A549 (cell line): ENCODE results near the gene LDLRAD4. TPM values are rescaled to one million over a fixed set of nuclear protein-coding genes. Genes with fewer than 3 reads are reported as not detected.

Experiments used
- ATAC-seq, 2 experiments: fragments of 200-7000 bp in 1 of 2; fragments of >200 bp in 1 of 2; cut with Nextera tagmentation in 1 of 2; cut with Tn5 transposase in 1 of 2; 3 replicates each; pipeline versions ENCODE4 v1.8.0 to v1.9.1; 2018 to 2020; ENCODE audit warnings: mild to moderate bottlenecking in 1 of 2, moderate library complexity in 1 of 2
- CTCF ChIA-PET: fragments of 300-600 bp; sonication (Branson Sonifier 250); formaldehyde crosslinking; extraction: SDS; loops from one replicate; lab custom pipeline; 2021; ENCODE audit warnings: antibody characterized with exemption, inconsistent platforms; lab: Yijun Ruan, JAX
- POLR2A ChIA-PET: fragments of 350-600 bp; formaldehyde crosslinking; extraction: SDS; loops from one replicate; lab custom pipeline; 2021; ENCODE audit warnings: antibody characterized with exemption, inconsistent platforms; lab: Yijun Ruan, JAX
- DNase-seq, 2 experiments: peaks; one replicate each; pipeline versions ENCODE4 v3.0.0 to v3.0.0-alpha.2; 2011 to 2016; ENCODE audit warnings: low read depth in 1 of 2, low spot score in 1 of 2
- FAIRE-seq: peaks from 2 replicates; lab custom pipeline; 2011; peaks lifted over from hg19 to GRCh38; lab: Jason Lieb, UNC
- H3K27ac ChIP-seq, 2 experiments: fragments of >200 bp; sonication (Bioruptor Twin); formaldehyde crosslinking; 3 replicates each; pipeline ENCODE4 v1.5.1; 2016 to 2017
- H3K4me1 ChIP-seq: fragments of >200 bp; sonication (Bioruptor Twin); formaldehyde crosslinking; 3 replicates; pipeline ENCODE4 v1.6.1; 2016
- H3K4me2 ChIP-seq: fragments of >200 bp; sonication (Bioruptor Twin); formaldehyde crosslinking; 3 replicates; pipeline ENCODE4 v1.6.1; 2016
- H3K4me3 ChIP-seq: fragments of >200 bp; sonication (Bioruptor Twin); formaldehyde crosslinking; 3 replicates; pipeline ENCODE4 v1.5.1; 2016
- H3K9me3 ChIP-seq: fragments of >200 bp; sonication (Bioruptor Twin); formaldehyde crosslinking; 3 replicates; pipeline ENCODE4 v1.6.1; 2016
- ATOH8 ChIP-seq: fragments of 250-450 bp; sonication (Bioruptor Pico); IDR thresholded peaks from 2 replicates; pipeline ENCODE4 v1.5.0; 2020; ENCODE audit warnings: low read depth, mild to moderate bottlenecking, moderate library complexity
- BHLHE40 ChIP-seq: IDR thresholded peaks from 2 replicates; pipeline ENCODE4 v1.6.1; 2012; ENCODE audit warnings: low read depth, low read length, inconsistent platforms
- CBX8 ChIP-seq: fragments of 200-600 bp; sonication (generic); IDR thresholded peaks from 2 replicates; pipeline ENCODE4 v1.6.1; 2016
- CHD2 ChIP-seq: fragments of 150-350 bp; IDR thresholded peaks from 2 replicates; pipeline ENCODE4 v1.6.1; 2014; ENCODE audit warnings: low read length; ENCODE audit not compliant: partially characterized antibody
- E2F6 ChIP-seq: IDR thresholded peaks from 2 replicates; pipeline ENCODE4 v1.6.1; 2012; ENCODE audit warnings: low read depth, borderline replicate concordance
- ESRRA ChIP-seq: fragments of 150-350 bp; IDR thresholded peaks from 2 replicates; pipeline ENCODE4 v1.6.1; 2014; ENCODE audit warnings: mild to moderate bottlenecking, low read length, borderline replicate concordance
- FOSL2 ChIP-seq, 2 experiments: fragments of 450-650 bp in 1 of 2; fragments of >200 bp in 1 of 2; sonication (Bioruptor Twin) in 1 of 2; formaldehyde crosslinking; IDR thresholded peaks; 2 replicates each; pipeline versions ENCODE4 v1.5.0 to v1.6.1; 2016 to 2020; ENCODE audit warnings: mild to moderate bottlenecking in 1 of 2, moderate library complexity in 1 of 2
- GATA3 ChIP-seq: IDR thresholded peaks from 2 replicates; pipeline ENCODE4 v1.6.1; 2012; ENCODE audit warnings: borderline replicate concordance
- HES2 ChIP-seq: fragments of >200 bp; sonication (Bioruptor Twin); formaldehyde crosslinking; IDR thresholded peaks from 2 replicates; pipeline ENCODE4 v1.6.1; 2016
- HOXB5 ChIP-seq: fragments of 250-450 bp; sonication (Bioruptor Pico); IDR thresholded peaks from 2 replicates; pipeline ENCODE4 v1.5.0; 2020; ENCODE audit warnings: mild to moderate bottlenecking, moderate library complexity
- JUN ChIP-seq, 2 experiments: fragments of >200 bp; sonication (Bioruptor Twin); formaldehyde crosslinking; IDR thresholded peaks; 2 replicates in 1 of 2; 3 replicates in 1 of 2; pipeline ENCODE4 v1.6.1; 2016 to 2017
- KDM5A ChIP-seq: fragments of 200-600 bp; sonication (generic); IDR thresholded peaks from 2 replicates; pipeline ENCODE4 v1.6.1; 2016; ENCODE audit warnings: antibody characterized with exemption, mild to moderate bottlenecking
- NPAS2 ChIP-seq: fragments of 250-450 bp; sonication (Bioruptor Pico); IDR thresholded peaks from 2 replicates; pipeline ENCODE4 v1.8.0; 2022; ENCODE audit warnings: mild to moderate bottlenecking, moderate library complexity, borderline replicate concordance
- RAD21 ChIP-seq, 2 experiments: fragments of >200 bp in 1 of 2; sonication (Bioruptor Twin) in 1 of 2; formaldehyde crosslinking in 1 of 2; IDR thresholded peaks in 1 of 2; conservative IDR thresholded peaks in 1 of 2; 2 replicates in 1 of 2; 3 replicates in 1 of 2; pipeline ENCODE4 v1.6.1; 2012 to 2018; ENCODE audit warnings: inconsistent platforms in 1 of 2
- RARB ChIP-seq: fragments of 250-450 bp; sonication (Bioruptor Pico); IDR thresholded peaks from 2 replicates; pipeline ENCODE4 v1.8.0; 2021; ENCODE audit warnings: mild to moderate bottlenecking, moderate library complexity
- REST ChIP-seq: fragments of 200-600 bp; sonication (generic); IDR thresholded peaks from 2 replicates; pipeline ENCODE4 v1.6.1; 2016; ENCODE audit warnings: antibody characterized with exemption, mild to moderate bottlenecking, moderate library complexity
- SMC3 ChIP-seq: fragments of >200 bp; sonication (Bioruptor Twin); formaldehyde crosslinking; IDR thresholded peaks from 3 replicates; pipeline ENCODE4 v1.6.1; 2018; ENCODE audit warnings: inconsistent platforms
- TP53 ChIP-seq: fragments of 250-450 bp; sonication (Bioruptor Pico); IDR thresholded peaks from 2 replicates; pipeline ENCODE4 v1.5.0; 2021; ENCODE audit warnings: mild to moderate bottlenecking, moderate library complexity
- ZC3H11A ChIP-seq: fragments of 450-650 bp; IDR thresholded peaks from 2 replicates; pipeline ENCODE4 v1.6.1; 2014; ENCODE audit warnings: antibody characterized with exemption, mild to moderate bottlenecking
- ZFP36 ChIP-seq: fragments of 450-650 bp; IDR thresholded peaks from 2 replicates; pipeline ENCODE4 v1.6.1; 2014; ENCODE audit warnings: borderline replicate concordance; ENCODE audit not compliant: partially characterized antibody
- WGBS: methylation state at CpG from one replicate; pipeline ENCODE4 v1.1.6; 2017; ENCODE audit errors: missing lambda C conversion rate; 5-methylcytosine and 5-hydroxymethylcytosine counted together
- polyA plus RNA-seq, 4 experiments: library from polyadenylated mRNA; depleted of rRNA in 3 of 4; stranded (reverse); fragments of >200 nt; fragmentation: RNase III in 1 of 4; extraction: RNeasy Plus Mini Kit Qiagen cat#74134 plus additional on column Dnase treatment in 1 of 4; gene quantifications; 2 replicates in 3 of 4; 3 replicates in 1 of 4; pipeline ENCODE4 v1.2.3, GENCODE V29; 2011 to 2017
- TF ChIP-seq, protein P1 (sequence below): fragments of >200 bp; sonication (Bioruptor Twin); formaldehyde crosslinking; IDR thresholded peaks from 3 replicates; pipeline ENCODE4 v1.6.1; 2016
- TF ChIP-seq, protein P2 (sequence below): fragments of 150-350 bp; IDR thresholded peaks from 2 replicates; pipeline ENCODE4 v1.6.1; 2014; ENCODE audit warnings: low read depth, mild to moderate bottlenecking, low read length

Gene LDLRAD4
- polyA plus RNA-seq, 2 of the 4 experiments (the other 2 are of a cell fraction) = 5.2 to 7.6 TPM

GRCh38 chr18:13624563-13625237 is 406.1 kb downstream of the LDLRAD4 start:
- CTCF ChIA-PET = no interaction called here
- no peak for ATAC-seq

DNA sequence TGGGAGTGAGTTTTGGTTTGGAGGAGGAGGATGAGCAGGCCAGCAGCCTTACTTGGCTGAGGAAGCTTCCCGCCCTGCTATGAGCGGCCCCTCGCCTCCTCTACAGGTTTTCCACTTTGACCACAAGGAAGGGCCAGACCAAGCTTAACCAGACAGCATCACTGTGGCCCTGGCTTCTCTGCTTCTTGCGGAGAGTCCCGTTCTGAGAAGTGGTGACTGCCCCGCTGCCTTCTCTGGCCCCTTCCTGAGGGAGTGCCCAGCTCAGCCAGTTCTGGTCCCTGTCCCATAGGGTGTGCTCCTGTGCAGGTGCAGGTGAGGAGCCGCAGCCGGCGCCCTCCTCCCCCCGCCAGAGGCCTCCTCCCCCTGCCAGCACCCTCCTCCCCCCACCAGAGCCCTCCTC is 406.8 kb downstream of the LDLRAD4 start:
- H3K4me2 ChIP-seq = no peak overlapping the region
- H3K4me1 ChIP-seq = peaks cover 5% of the 10 kb centered on the region; the same call in 1 of the 3 replicates
- no peak overlapping the region for H3K4me3 ChIP-seq
- H3K27ac ChIP-seq = no peak overlapping the region
- ATAC-seq (no peak), FAIRE-seq (no peak), DNase-seq (no peak)
- no peaks in the 10 kb centered on the region for H3K9me3 ChIP-seq
- ChIA-PET POLR2A (no interaction called here), CTCF (interaction anchor here (1.8 kb wide), 1 partner anchor 409 kb away, joined by 6 read pairs; no protein-coding TSS in a partner anchor)
- 87% methylated on average over 6 of the region's 10 CpGs for WGBS
- no peak for TF ChIP-seq CBX8
- no peak for TF ChIP-seq RARB (CRISPR knock-in tag)
- TF ChIP-seq, protein P1, sequence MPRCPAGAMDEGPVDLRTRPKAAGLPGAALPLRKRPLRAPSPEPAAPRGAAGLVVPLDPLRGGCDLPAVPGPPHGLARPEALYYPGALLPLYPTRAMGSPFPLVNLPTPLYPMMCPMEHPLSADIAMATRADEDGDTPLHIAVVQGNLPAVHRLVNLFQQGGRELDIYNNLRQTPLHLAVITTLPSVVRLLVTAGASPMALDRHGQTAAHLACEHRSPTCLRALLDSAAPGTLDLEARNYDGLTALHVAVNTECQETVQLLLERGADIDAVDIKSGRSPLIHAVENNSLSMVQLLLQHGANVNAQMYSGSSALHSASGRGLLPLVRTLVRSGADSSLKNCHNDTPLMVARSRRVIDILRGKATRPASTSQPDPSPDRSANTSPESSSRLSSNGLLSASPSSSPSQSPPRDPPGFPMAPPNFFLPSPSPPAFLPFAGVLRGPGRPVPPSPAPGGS = no peak
- no peak for TF ChIP-seq BHLHE40
- no peak for TF ChIP-seq NPAS2 (CRISPR knock-in tag)
- no peak for TF ChIP-seq RAD21 (conservative IDR thresholded peaks at IDR 0.05 in 1 of 2, IDR thresholded peaks at IDR 0.05 in 1 of 2)
- no peak for TF ChIP-seq KDM5A
- TF ChIP-seq ZFP36 = no peak
- TF ChIP-seq JUN (IDR thresholded peaks at IDR 0.05) = no peak
- no peak for TF ChIP-seq SMC3
- no peak for TF ChIP-seq TP53 (CRISPR knock-in tag)
- no peak for TF ChIP-seq CHD2
- TF ChIP-seq FOSL2 (IDR thresholded peaks at IDR 0.05) = no peak
- no peak for TF ChIP-seq FOSL2 (CRISPR knock-in tag; IDR thresholded peaks at IDR 0.05)

More at GRCh38 chr18:13624563-13625237, 406.1 kb downstream of the LDLRAD4 start:
- Histone ChIP-seq H3K4me1 (peaks cover 2% of the 10 kb centered on the region; the same call in 1 of the 3 replicates), H3K27ac (no peak overlapping the region), H3K4me2 (no peak overlapping the region), H3K9me3 (no peaks in the 10 kb centered on the region), H3K4me3 (no peak overlapping the region)
- POLR2A ChIA-PET = no interaction called here
- WGBS = 85% methylated on average over 5 of the region's 11 CpGs
- no peak for DNase-seq
- FAIRE-seq = no peak
- TF ChIP-seq ESRRA (no peak), REST (no peak), JUN (IDR thresholded peaks at IDR 0.05) (no peak), GATA3 (no peak), ATOH8 (CRISPR knock-in tag) (no peak), ZC3H11A (no peak), HES2 (no peak), HOXB5 (no peak), E2F6 (no peak)
- TF ChIP-seq, protein P2, sequence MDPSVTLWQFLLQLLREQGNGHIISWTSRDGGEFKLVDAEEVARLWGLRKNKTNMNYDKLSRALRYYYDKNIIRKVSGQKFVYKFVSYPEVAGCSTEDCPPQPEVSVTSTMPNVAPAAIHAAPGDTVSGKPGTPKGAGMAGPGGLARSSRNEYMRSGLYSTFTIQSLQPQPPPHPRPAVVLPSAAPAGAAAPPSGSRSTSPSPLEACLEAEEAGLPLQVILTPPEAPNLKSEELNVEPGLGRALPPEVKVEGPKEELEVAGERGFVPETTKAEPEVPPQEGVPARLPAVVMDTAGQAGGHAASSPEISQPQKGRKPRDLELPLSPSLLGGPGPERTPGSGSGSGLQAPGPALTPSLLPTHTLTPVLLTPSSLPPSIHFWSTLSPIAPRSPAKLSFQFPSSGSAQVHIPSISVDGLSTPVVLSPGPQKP = no peak
